Muscle layer of colon (tissue), 2 donors: ENCODE measurements around the gene SDF2L1.
"Not testable (repeated sequence)": the region's sequence is repeated elsewhere in the genome, so short reads cannot be mapped to it uniquely, and the experiment has no call there.

Experiments used
- H3K27ac ChIP-seq: one replicate; pipeline ENCODE4 v1.7.0; 2013; ENCODE audit warnings: low read depth, mild to moderate bottlenecking, low read length, moderate library complexity
- H3K27me3 ChIP-seq, 2 donors: one replicate each; pipeline ENCODE4 v1.7.0; 2013; ENCODE audit warnings: low read length in 2 of 2, mild to moderate bottlenecking in 2 of 2; ENCODE audit not compliant: insufficient read depth in 2 of 2, control insufficient read depth in 1 of 2
- H3K36me3 ChIP-seq: one replicate; pipeline ENCODE4 v1.7.0; 2013; ENCODE audit warnings: mild to moderate bottlenecking, low read length; ENCODE audit not compliant: insufficient read depth
- H3K4me1 ChIP-seq: one replicate; pipeline ENCODE4 v1.7.0; 2013; ENCODE audit warnings: mild to moderate bottlenecking, low read length; ENCODE audit not compliant: insufficient read depth
- H3K4me3 ChIP-seq, 2 donors: one replicate each; pipeline ENCODE4 v1.7.0; 2013; ENCODE audit warnings: low read length in 2 of 2, low read depth in 1 of 2, mild to moderate bottlenecking in 1 of 2, moderate library complexity in 1 of 2
- H3K9ac ChIP-seq: one replicate; pipeline ENCODE4 v1.7.0; 2013; ENCODE audit warnings: low read length
- H3K9me3 ChIP-seq: one replicate; pipeline ENCODE4 v1.7.0; 2013; ENCODE audit warnings: mild to moderate bottlenecking, low read length
- donor health status: abdominal sarcoma.
- donor health status: Adenocarcinoma of cecum.

SDF2L1 gene

GRCh38 chr22:21678842-21679241 is 36.7 kb downstream of the SDF2L1 start:
- peaks cover 40% of the 10 kb centered on the region for H3K36me3 ChIP-seq
- H3K9me3 ChIP-seq: not testable (repeated sequence)

GRCh38 chr22:21679383-21679782 is 37.3 kb downstream of the SDF2L1 start:
- no peaks in the 10 kb centered on the region for H3K4me1 ChIP-seq
- H3K4me3 ChIP-seq: no peak overlapping the region
- no peak overlapping the region for H3K27ac ChIP-seq
- H3K9ac ChIP-seq: no peak overlapping the region
- H3K27me3 ChIP-seq: no peaks in the 10 kb centered on the region
- peaks cover 35% of the 10 kb centered on the region for H3K36me3 ChIP-seq
- H3K9me3 ChIP-seq: no peaks in the 10 kb centered on the region

More at GRCh38 chr22:21678842-21679241, 36.7 kb downstream of the SDF2L1 start:
- not testable (repeated sequence) for H3K27ac ChIP-seq, H3K27me3 ChIP-seq, H3K4me3 ChIP-seq, H3K4me1 ChIP-seq, H3K9ac ChIP-seq

- H3K4me1 ChIP-seq: no peaks in the 10 kb centered on the region
- H3K9ac ChIP-seq: no peak overlapping the region
- no peak overlapping the region for H3K27ac ChIP-seq
- no peak overlapping the region for H3K4me3 ChIP-seq
- peaks cover 19% of the 10 kb centered on the region for H3K36me3 ChIP-seq
- no peaks in the 10 kb centered on the region for H3K27me3 ChIP-seq
- H3K9me3 ChIP-seq: no peaks in the 10 kb centered on the region
Observed at GRCh38 chr22:21680830-21681565, 38.9 kb downstream of the SDF2L1 start.

DNA sequence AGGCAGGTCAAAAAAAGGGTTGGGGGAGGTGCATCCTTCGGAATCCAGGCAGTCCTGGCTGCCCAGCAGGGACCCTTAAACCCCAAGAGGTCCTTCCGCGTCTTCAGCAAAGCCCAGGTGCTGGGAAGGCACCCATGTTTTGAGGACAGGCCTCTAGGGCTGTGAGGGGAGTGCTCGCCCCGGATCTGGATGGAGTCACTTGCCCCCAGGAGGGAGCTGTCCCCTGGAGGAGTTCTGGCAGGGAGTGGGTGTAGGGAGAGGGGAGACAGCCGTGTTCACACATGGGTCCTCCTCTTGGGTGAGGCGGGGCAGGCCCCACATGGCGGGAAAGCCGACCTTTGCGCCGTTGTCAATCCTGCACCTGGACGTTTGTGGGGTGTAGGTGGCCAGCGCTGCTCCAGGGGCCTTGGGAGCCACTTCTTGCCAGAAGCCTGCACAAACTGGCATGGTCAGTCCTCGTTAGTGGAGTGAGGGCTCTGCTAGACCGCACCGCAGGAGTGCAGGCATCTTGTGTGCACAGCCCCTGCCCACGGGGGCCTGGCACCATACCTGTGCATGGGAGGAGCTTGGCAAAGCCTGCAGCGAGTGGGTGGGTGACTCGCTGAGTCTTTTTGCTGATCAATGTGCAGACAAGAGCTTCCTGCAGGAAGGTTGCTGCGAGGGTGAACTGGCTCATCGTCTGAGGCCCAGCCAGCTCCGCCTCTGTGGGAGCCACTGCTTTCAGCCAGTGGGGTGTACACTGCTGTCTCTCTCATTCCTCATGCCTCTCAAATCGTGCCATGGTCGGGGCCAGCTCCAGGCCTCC is 39.7 kb downstream of the SDF2L1 start:
- H3K9ac ChIP-seq: no peak overlapping the region
- H3K4me1 ChIP-seq: no peaks in the 10 kb centered on the region
- H3K4me3 ChIP-seq: no peak overlapping the region
- H3K36me3 ChIP-seq: peaks cover 26% of the 10 kb centered on the region
- no peak overlapping the region for H3K27ac ChIP-seq
- no peaks in the 10 kb centered on the region for H3K27me3 ChIP-seq
- no peaks in the 10 kb centered on the region for H3K9me3 ChIP-seq

DNA sequence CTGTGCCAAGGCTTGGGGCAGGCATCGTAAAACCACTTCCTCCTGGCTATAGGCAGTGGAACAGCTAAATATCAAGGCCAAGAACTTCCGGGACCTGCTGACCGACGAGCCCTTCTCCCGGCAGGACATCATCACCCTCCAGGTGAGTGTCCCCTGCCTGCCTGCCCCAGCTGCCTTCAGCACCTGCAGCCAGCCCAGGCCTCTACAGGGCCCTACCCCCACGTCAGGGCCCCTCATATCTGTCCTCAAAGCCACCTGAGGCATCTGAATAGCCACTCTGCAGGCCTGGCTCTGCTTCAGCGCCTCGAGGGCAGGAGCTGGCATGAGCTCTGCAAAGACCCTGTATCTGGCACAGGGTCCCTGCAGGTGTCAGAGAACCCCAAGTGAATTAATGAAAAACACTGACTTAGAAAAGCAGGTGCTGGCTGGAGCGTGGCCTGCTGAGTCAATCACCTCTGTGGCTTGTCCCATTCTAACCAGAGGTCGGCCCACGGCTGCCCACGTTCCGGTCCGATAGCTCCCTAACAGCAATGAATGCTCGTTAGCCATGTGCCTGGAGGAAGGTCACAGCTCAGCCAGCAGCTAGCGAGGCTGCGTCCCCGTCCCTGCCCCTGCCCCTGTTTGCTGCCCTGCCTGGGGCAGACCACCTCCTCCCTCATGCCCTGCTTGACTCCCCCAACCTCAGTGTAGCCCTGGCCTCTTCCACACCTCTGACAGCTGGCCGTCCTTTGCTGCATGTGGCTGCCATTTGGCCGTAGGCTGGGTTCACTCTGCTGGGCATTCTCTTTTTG is 40.5 kb downstream of the SDF2L1 start:
- Histone ChIP-seq H3K36me3 (peaks cover 31% of the 10 kb centered on the region), H3K9ac (no peak overlapping the region), H3K9me3 (no peaks in the 10 kb centered on the region), H3K27me3 (no peaks in the 10 kb centered on the region), H3K4me3 (no peak overlapping the region), H3K4me1 (no peaks in the 10 kb centered on the region), H3K27ac (no peak overlapping the region)

DNA sequence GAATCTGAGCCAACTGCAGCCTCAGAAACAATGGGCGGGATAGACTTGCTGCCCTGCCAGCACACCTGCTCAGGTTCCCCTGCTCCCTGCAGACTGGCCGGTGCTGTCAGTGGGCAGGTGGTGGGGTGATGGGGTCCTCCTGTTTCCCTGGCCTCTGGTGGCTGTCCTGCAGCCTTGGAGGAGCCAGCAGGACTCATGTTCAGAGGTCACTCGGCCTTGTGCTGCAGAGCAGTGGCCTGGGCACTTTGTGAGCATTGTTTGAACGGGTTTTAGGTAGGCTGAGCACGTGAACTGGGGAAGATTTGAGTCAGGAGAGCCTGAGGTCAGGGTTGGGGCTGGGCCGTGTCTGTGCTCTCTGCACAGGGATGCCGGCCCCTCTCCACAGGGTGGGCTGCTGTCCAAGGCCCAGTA is 41.3 kb downstream of the SDF2L1 start:
- Histone ChIP-seq H3K9me3 (no peaks in the 10 kb centered on the region), H3K4me3 (no peak overlapping the region), H3K36me3 (peaks cover 31% of the 10 kb centered on the region), H3K9ac (no peak overlapping the region), H3K4me1 (no peaks in the 10 kb centered on the region), H3K27me3 (no peaks in the 10 kb centered on the region), H3K27ac (no peak overlapping the region)

DNA sequence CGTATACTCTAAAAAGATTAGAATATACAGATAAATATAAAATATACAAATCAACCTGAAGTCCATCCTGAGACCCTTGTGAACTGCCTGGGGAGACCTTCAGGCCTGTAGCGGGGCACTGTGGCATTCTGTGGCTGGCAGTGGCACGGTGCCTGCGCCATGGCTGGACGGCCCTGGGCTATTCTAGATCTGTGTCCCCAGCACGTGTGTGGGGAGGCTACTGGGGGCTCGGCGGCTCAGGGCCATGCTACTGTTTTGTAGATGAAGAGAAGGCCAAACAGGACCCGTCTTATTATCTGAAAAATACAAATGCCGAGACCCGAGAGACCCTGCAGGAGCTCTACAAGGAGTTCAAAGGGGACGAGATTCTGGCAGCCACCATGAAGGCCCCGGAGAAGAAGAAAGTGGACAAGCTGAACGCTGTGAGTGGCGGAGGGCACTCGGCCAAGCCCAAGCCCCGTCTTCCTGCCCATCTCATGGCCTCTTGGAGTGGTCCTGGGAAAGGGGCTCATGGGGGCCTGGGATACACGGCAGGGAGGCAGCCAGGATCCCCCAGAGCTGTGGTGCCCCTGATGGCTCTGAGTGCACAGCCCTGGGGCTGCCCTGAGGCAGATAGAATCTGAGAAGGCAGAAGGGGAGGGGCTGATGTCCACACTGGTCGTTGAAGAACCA is 42.5 kb downstream of the SDF2L1 start:
- Histone ChIP-seq H3K4me3 (no peak overlapping the region), H3K36me3 (peaks cover 31% of the 10 kb centered on the region), H3K9me3 (no peaks in the 10 kb centered on the region), H3K4me1 (no peaks in the 10 kb centered on the region), H3K27ac (no peak overlapping the region), H3K9ac (no peak overlapping the region), H3K27me3 (no peaks in the 10 kb centered on the region)

DNA sequence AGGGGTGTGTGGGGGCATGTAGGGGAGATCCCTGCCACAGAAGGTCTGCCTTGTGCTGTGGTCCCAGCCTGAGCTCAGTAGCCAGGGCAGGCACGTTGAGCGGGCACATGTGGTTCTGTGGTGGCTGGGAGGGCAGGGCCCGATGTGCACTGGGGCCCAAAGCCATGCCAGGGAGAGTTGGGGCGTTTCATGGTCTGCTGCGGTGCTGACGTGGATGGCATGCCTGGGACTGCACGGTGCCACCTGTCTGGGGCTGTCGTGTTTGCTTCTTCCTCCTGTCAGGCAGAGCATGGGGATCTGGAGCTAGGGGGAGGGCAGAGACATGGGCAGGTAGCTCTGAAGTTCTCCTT is 43.0 kb downstream of the SDF2L1 start:
- no peaks in the 10 kb centered on the region for H3K9me3 ChIP-seq
- no peaks in the 10 kb centered on the region for H3K27me3 ChIP-seq
- no peak overlapping the region for H3K27ac ChIP-seq
- no peak overlapping the region for H3K9ac ChIP-seq
- no peak overlapping the region for H3K4me3 ChIP-seq
- H3K4me1 ChIP-seq: no peaks in the 10 kb centered on the region
- H3K36me3 ChIP-seq: peaks cover 31% of the 10 kb centered on the region

GRCh38 chr22:21686193-21686608 is 44.1 kb downstream of the SDF2L1 start:
- no peaks in the 10 kb centered on the region for H3K9me3 ChIP-seq
- peaks cover 27% of the 10 kb centered on the region for H3K36me3 ChIP-seq
- H3K4me3 ChIP-seq: no peak overlapping the region
- no peaks in the 10 kb centered on the region for H3K27me3 ChIP-seq
- H3K27ac ChIP-seq: no peak overlapping the region
- H3K9ac ChIP-seq: no peak overlapping the region
- no peaks in the 10 kb centered on the region for H3K4me1 ChIP-seq

DNA sequence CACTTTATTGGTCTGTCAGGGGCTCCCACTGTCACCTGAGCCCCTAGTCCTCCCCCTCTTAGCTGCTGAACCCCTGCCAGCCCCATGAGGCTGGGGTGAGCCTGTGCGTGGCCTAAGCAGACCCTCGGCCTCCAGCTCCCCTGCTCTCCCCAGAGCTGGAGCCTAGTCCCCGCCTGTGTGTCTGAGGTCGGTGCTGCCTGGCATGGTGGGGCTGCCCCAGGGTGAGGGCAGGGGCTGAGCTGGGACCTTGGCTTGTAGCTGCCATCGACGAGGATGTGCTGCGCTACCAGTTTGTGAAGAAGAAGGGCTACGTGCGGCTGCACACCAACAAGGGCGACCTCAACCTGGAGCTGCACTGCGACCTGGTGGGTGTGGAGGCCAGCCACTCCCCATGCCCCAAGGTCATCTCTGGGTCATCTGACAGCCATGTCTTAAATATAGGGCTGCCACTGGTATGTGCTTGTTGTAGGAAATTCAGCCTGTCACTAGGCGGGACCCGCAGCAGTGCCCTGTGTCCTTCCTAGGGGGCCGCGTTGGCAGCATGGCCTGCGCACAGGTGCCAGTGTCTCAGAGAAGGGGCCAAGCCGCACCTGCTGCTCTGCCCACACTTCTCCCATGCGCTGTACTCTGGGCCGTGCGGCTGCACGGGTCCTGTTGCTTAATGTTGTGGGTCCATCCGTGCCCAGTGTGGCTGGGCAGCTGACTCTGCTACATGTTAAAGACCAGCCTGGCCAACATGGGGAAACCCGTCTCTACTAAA is 44.7 kb downstream of the SDF2L1 start:
- H3K9ac ChIP-seq: no peak overlapping the region
- H3K9me3 ChIP-seq: no peaks in the 10 kb centered on the region
- no peak overlapping the region for H3K27ac ChIP-seq
- peaks cover 28% of the 10 kb centered on the region for H3K36me3 ChIP-seq
- no peaks in the 10 kb centered on the region for H3K27me3 ChIP-seq
- H3K4me3 ChIP-seq: no peak overlapping the region
- no peaks in the 10 kb centered on the region for H3K4me1 ChIP-seq
